Measurements from ENCODE around the gene NHLRC4.

Gene NHLRC4

DNA sequence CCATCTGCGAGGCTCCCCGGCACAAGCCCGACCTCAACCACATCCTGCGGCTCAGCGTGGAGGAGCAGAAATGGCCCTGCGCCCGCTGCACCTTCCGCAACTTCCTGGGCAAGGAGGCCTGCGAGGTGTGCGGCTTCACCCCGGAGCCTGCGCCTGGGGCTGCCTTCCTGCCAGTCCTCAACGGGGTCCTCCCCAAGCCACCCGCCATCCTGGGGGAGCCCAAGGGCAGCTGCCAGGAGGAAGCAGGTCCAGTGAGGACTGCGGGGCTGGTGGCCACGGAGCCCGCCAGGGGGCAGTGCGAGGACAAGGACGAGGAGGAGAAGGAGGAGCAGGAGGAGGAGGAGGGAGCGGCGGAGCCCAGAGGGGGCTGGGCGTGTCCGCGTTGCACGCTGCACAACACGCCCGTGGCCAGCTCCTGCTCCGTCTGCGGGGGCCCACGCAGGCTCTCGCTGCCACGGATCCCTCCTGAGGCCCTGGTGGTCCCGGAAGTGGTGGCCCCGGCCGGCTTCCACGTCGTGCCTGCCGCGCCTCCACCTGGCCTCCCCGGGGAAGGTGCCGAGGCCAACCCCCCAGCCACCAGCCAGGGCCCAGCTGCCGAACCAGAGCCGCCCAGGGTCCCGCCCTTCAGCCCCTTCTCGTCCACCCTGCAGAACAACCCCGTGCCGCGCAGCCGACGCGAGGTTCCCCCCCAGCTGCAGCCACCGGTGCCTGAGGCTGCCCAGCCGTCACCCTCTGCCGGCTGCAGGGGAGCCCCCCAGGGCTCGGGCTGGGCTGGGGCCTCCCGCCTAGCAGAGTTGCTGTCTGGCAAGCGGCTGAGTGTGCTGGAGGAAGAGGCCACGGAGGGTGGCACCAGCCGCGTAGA lies 19.7 kb upstream of the NHLRC4 start:
- peak; percentile 74 for DNase-seq

GRCh38 chr16:548586-548985 lies 18.2 kb upstream of the NHLRC4 start:
- in situ Hi-C loops (cut with HindIII; ENCODE audit: low pct_ligation_motif_present, low pct_unique_long_range_greater_than_20kb, low sequenced_read_pairs) = no loop called here

More for the DNA sequence above, 19.7 kb upstream of the NHLRC4 start:
- in situ Hi-C loops (cut with HindIII; ENCODE audit: low pct_ligation_motif_present, low pct_unique_long_range_greater_than_20kb, low sequenced_read_pairs) = no loop called here

DNA sequence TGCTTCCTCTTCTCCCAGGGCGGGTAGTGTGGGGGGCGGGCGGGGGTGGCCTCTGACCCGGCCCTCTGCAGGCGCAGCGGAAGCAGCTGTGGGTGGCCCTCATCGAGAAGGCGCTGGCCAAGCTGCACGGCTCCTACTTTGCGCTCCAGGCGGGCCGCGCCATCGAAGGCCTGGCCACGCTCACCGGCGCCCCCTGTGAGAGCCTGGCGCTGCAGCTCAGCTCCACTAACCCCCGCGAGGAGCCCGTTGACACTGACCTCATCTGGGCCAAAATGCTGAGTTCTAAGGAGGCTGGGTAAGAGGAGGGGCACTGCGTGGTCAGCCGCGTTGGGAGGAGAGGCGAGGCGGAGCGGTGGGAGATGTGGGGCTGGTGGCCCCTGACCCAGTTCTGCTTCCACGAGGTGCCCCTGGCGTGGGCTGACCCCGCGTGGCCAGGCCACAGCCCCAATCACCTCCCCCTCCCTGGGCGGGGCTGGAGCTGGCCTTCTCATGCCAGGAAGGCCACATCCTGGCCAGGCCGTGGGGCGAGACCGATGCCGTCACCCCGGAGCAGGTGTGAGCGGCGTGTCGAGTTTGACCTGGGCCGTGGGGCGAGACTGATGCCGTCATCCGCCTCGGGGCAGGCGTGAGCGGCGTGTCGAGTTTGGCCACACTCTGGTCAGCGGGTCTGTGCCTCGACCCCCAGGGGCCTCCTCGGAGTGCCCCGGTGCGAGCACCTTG lies 17.1 kb upstream of the NHLRC4 start:
- in situ Hi-C loops (cut with HindIII; ENCODE audit: low pct_ligation_motif_present, low pct_unique_long_range_greater_than_20kb, low sequenced_read_pairs) = no loop called here
- no peak for DNase-seq

More at GRCh38 chr16:548586-548985, 18.2 kb upstream of the NHLRC4 start:
- no peak for DNase-seq

- DNase-seq = no peak
- in situ Hi-C loops (cut with HindIII; ENCODE audit: low pct_ligation_motif_present, low pct_unique_long_range_greater_than_20kb, low sequenced_read_pairs) = no loop called here
These were observed 15.6 kb upstream of the NHLRC4 start for GRCh38 chr16:551210-551609.

GRCh38 chr16:552171-552570 lies 14.6 kb upstream of the NHLRC4 start:
- DNase-seq = no peak
- in situ Hi-C loops (cut with HindIII; ENCODE audit: low pct_ligation_motif_present, low pct_unique_long_range_greater_than_20kb, low sequenced_read_pairs) = no loop called here

GRCh38 chr16:553601-554296 lies 13.1 kb upstream of the NHLRC4 start:
- in situ Hi-C loops (cut with HindIII; ENCODE audit: low pct_ligation_motif_present, low pct_unique_long_range_greater_than_20kb, low sequenced_read_pairs) = no loop called here
- DNase-seq = no peak

GRCh38 chr16:554297-554621 lies 12.5 kb upstream of the NHLRC4 start:
- in situ Hi-C loops (cut with HindIII; ENCODE audit: low pct_ligation_motif_present, low pct_unique_long_range_greater_than_20kb, low sequenced_read_pairs) = no loop called here
- DNase-seq = no peak

DNA sequence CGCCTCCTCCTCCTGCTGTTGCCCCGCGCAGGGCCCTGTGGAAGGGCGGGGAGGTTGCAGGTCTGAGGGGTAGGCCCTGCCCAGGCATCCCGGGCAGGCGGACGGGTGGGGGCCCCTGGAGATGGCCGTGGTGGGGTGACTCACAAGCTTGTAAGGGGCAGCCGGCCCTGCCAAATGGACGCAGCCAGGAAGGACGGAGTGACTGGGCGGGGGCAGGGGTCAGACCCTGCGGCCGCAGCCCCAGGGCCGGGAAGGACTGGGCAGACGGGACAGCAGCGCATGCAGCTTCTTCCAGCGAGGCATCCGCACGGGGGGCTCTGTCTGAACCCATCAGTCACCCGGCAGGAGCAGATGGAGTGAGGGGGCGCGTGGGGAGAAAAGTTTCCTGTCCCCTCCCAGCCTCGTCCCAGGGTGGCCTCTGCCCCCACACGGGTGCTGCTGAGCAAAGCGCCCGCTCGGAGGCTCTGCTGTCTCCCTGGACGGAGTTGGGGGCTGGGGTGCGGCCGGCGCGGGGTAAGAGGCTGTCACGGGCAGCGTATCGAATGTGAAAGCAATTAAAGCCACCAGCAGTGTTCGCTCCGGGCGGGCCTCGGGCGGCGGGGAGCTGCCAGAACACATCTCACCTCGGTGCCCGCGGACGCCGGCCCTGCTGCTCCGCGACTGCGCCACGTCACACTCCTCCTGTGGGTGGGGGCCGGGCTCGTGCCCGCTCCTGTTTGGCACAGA lies 12.0 kb upstream of the NHLRC4 start:
- in situ Hi-C loops (cut with HindIII; ENCODE audit: low pct_ligation_motif_present, low pct_unique_long_range_greater_than_20kb, low sequenced_read_pairs) = no loop called here
- DNase-seq = no peak

DNA sequence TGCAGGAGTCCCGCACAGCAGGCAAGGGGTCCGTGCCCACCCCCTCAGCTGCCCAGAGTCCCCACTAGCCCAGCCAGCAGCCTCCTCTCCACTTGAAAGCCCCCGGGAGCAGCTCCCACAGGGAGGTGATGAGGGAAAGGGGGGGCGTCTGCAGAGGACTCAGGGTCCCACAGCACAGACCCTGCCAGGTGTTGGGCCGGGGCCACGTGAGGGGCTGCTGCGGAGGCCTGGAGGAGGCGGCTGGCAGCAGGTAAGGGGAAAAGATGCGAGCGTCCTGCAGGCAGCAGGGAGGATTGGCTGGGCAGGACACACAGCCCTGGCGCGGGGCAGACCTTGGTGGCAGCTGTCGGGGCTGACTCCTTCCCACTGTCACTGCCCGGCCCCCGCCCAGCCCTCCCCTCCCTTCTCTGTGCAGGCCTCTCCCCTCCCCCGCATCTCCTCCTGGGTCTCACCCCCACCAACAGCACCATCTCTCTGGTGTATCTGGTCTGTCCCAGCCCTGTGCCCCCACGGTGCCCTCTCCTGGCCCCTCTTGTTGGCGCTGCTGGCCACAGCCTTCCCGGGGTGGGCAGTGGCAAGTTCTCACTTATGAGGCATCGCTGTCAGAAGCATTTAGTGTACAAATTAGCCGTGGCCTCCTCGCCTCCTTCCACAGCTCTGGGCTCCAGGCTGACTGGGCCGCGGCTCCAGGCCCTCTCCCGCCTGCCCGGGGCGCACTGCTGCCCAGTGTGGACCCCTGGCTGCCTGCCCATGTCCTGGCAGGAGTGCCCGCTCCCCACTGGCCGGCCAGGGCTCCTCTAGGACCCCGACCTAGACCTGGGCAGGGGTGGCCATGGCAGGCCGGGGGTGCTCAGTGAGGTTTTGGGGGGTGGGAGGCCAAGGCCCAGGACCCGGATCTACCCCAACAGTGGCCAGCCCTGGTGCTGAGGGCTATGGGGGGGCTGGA lies 11.0 kb upstream of the NHLRC4 start:
- in situ Hi-C loops (cut with HindIII; ENCODE audit: low pct_ligation_motif_present, low pct_unique_long_range_greater_than_20kb, low sequenced_read_pairs) = no loop called here
- peak; percentile 15 for DNase-seq

DNA sequence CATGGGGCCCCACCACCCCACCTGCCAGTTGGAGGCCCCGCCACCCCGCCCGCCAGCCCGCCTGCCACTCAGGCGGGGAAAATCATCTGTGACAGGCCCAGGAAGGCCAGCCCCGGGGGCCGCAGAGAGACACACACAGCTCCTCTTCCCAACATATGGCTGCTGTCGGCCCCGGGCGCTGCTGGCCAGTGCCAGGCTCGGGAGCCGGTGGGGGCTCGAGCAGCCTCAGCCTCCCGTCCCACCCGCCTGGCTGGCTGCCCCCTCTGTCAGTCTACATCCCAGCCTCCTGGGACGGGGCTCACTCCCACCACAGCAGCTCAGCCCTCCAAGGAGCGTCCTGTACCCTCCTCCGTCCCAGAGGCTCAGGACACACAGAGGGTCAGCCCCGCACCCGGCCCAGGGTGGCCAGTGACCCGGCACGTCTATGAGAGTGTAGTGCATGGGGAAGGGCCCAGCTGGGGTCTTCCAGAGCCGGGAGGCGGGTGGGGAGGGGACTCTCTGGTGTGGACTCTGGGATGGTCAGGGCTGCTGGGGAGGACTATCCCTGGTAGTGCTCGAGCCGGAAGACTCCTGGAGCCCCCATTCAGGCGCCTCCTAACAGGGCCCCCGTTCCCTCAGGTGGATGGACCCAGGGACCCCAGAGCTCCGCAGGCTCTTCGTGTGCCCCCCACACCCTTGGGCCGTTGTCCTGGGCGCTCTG lies 10.2 kb upstream of the NHLRC4 start:
- no peak for DNase-seq
- in situ Hi-C loops (cut with HindIII; ENCODE audit: low pct_ligation_motif_present, low pct_unique_long_range_greater_than_20kb, low sequenced_read_pairs) = no loop called here

DNA sequence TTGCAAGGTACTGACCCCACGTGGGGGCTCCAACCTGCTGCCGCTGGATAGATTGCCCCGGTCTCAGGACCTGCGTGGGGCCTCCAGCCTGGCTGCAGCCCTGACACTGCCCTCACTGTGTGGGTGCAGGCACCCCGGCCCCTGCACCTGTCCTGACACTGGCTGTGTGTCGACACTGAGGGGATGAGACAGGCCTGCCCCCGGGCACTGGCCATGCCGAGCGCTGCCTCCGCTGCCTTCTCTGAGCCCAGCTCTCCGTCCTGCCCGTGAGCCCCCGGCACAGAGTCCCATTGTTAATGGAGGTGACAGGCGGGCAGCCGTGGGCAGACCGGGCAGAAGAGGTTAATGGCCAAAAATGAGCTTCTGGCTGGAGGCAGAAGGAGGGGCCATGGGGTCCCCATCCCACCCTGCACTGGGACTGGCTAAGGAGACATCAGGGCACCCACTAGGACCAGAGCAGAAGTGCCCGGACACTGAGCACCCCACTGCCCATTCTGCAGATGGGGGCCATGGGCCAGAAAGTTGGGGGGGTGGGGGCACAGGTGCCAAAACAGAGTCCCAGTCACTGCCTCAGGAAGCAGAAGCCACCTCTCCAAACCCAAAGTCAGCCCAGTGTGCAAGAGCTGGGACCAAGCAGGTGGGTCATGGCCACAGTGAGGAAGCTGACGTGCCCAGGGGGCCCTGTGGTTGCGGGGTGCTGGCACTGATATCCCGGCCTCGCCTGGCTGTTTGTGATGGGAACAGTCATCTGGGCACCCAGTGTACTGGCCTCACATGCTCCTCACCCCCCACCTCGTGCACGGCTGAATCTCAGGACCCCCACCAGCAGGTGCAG lies 9.1 kb upstream of the NHLRC4 start:
- in situ Hi-C loops (cut with HindIII; ENCODE audit: low pct_ligation_motif_present, low pct_unique_long_range_greater_than_20kb, low sequenced_read_pairs) = no loop called here
- no peak for DNase-seq

GRCh38 chr16:558298-559020 lies 8.3 kb upstream of the NHLRC4 start:
- peak; percentile 20 for DNase-seq
- in situ Hi-C loops (cut with HindIII; ENCODE audit: low pct_ligation_motif_present, low pct_unique_long_range_greater_than_20kb, low sequenced_read_pairs) = no loop called here

- DNase-seq = no peak
- in situ Hi-C loops (cut with HindIII; ENCODE audit: low pct_ligation_motif_present, low pct_unique_long_range_greater_than_20kb, low sequenced_read_pairs) = no loop called here
These were observed 7.8 kb upstream of the NHLRC4 start for GRCh38 chr16:559021-559380.

- DNase-seq = no peak
- in situ Hi-C loops (cut with HindIII; ENCODE audit: low pct_ligation_motif_present, low pct_unique_long_range_greater_than_20kb, low sequenced_read_pairs) = no loop called here
These were observed 7.2 kb upstream of the NHLRC4 start for GRCh38 chr16:559411-560203.

DNA sequence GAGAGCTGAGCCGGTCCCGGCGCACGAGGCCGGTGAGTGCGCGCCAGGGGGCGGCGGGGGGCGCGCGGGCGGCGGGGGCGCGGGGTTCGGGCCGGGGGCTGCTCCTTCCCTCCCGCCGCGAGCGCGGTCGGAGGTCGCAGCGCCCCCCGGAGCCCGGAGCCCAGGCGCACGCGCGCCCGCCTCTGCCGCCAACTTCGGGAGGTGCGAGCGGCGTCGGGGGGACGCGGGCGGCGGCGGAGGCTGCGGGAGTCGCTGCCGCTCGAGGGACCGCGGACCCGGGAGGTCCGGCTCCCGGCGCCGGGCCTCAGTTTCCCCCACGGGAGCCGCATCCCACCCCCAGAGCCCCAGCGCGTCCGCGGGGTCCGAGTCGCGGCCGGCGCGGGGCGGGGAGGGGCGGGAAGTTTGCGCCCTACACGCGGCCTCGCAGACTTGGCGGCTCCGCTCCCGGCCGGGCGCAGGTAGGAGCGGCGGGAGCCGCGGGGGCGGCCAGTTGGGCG lies 6.6 kb upstream of the NHLRC4 start, which contains the start of gene PRR35:
PRR35 (plus strand) TSS at position 191 of the 497 bp plus-strand sequence. CDS start 2,901 bp downstream, outside the sequence.
- in situ Hi-C loops (cut with HindIII; ENCODE audit: low pct_ligation_motif_present, low pct_unique_long_range_greater_than_20kb, low sequenced_read_pairs) = no loop called here

More for the DNA sequence above, 6.6 kb upstream of the NHLRC4 start, which contains the start of gene PRR35:
- DNase-seq = no peak
